PC-3 (cell line): ENCODE data around the gene C14orf119. TPM values are rescaled to one million over a fixed set of nuclear protein-coding genes. Genes with fewer than 3 reads are reported as not detected.

ENCODE experiments used
- ATAC-seq: fragments of 200-7000 bp; cut with Tn5 transposase; 2 replicates; pipeline ENCODE4 v1.9.1; 2020; ENCODE audit warnings: mild to moderate bottlenecking, moderate library complexity
- Bru-seq: library from RNA; stranded (reverse); fragments of 400-500 nt; gene quantifications from one replicate; lab custom pipeline; 2021; lab: Mats Ljungman, UMichigan
- BruChase-seq, 2 experiments: library from RNA; stranded (reverse); fragments of 400-500 nt; gene quantifications; one replicate each; lab custom pipeline; 2021; lab: Mats Ljungman, UMichigan
- BruUV-seq: library from RNA; stranded (reverse); fragments of 400-500 nt; replicated peaks from 2 replicates; lab custom pipeline; 2021; lab: Mats Ljungman, UMichigan
- CTCF ChIA-PET: fragments of 300-600 bp; sonication (Branson Sonifier 250); formaldehyde crosslinking; loops from one replicate; lab custom pipeline; 2022; ENCODE audit warnings: antibody characterized with exemption; lab: Charles Lee
- POLR2A ChIA-PET: fragments of 300-600 bp; sonication (Branson Sonifier 250); formaldehyde crosslinking; loops from one replicate; lab custom pipeline; 2022; ENCODE audit warnings: antibody characterized with exemption; ENCODE audit not compliant: unreplicated experiment; lab: Charles Lee
- DNase-seq: peaks from one replicate; pipeline ENCODE4 v3.0.0-alpha.2; 2015
- H2AFZ ChIP-seq: fragments of 300-600 bp; sonication (generic); 2 replicates; pipeline ENCODE4 v1.6.0; 2016; ENCODE audit warnings: antibody characterized with exemption, low read length
- H3F3A ChIP-seq: fragments of 300-600 bp; sonication (generic); one replicate; pipeline ENCODE4 v1.6.0; 2017; ENCODE audit warnings: antibody characterized with exemption, low read length, control low read depth, mild to moderate bottlenecking; ENCODE audit not compliant: unreplicated experiment
- H3K27ac ChIP-seq: fragments of 300-600 bp; sonication (generic); 2 replicates; pipeline ENCODE4 v1.5.1; 2016; ENCODE audit warnings: mild to moderate bottlenecking, low read length
- H3K27me3 ChIP-seq: fragments of 300-600 bp; sonication (generic); 2 replicates; pipeline ENCODE4 v1.6.1; 2016; ENCODE audit warnings: low read length, mixed read lengths
- H3K36me3 ChIP-seq: fragments of 300-600 bp; sonication (generic); 2 replicates; pipeline ENCODE4 v1.6.1; 2016; ENCODE audit warnings: low read depth, mixed run types, low read length, mixed read lengths
- H3K4me1 ChIP-seq: fragments of 300-600 bp; sonication (generic); 2 replicates; pipeline ENCODE4 v1.5.1; 2016; ENCODE audit warnings: low read length; ENCODE audit not compliant: insufficient read depth
- H3K4me2 ChIP-seq: fragments of 300-600 bp; sonication (generic); 2 replicates; pipeline ENCODE4 v1.6.0; 2016; ENCODE audit warnings: low read length
- H3K4me3 ChIP-seq: fragments of 300-600 bp; sonication (generic); 2 replicates; pipeline ENCODE4 v1.5.1; 2016; ENCODE audit warnings: mild to moderate bottlenecking, low read length, mixed read lengths
- H3K79me2 ChIP-seq: fragments of 300-600 bp; sonication (generic); 2 replicates; pipeline ENCODE4 v1.6.1; 2017; ENCODE audit warnings: low read length, mixed read lengths
- H3K9ac ChIP-seq: fragments of 300-600 bp; sonication (generic); 2 replicates; pipeline ENCODE4 v1.6.0; 2016; ENCODE audit warnings: mild to moderate bottlenecking, low read length
- H3K9me2 ChIP-seq: fragments of 300-600 bp; sonication (generic); replicated peaks from 2 replicates; pipeline ENCODE4 v1.6.1; 2016; ENCODE audit warnings: mixed run types, low read length, mixed read lengths
- H3K9me3 ChIP-seq: fragments of 300-600 bp; sonication (generic); 2 replicates; pipeline ENCODE4 v1.6.1; 2016; ENCODE audit warnings: low read length, mixed read lengths
- H4K20me1 ChIP-seq: fragments of 300-600 bp; sonication (generic); 2 replicates; pipeline ENCODE4 v1.6.1; 2016; ENCODE audit warnings: low read length, mixed read lengths
- CTCF ChIP-seq: fragments of 300-600 bp; sonication (generic); conservative IDR thresholded peaks from 2 replicates; pipeline ENCODE4 v1.5.1; 2017; ENCODE audit warnings: antibody characterized with exemption, low read depth, mild to moderate bottlenecking, low read length
- EZH2 ChIP-seq: fragments of 300-600 bp; sonication (generic); IDR thresholded peaks from one replicate; pipeline ENCODE4 v1.6.1; 2017; ENCODE audit warnings: antibody characterized with exemption, mild to moderate bottlenecking, low read length; ENCODE audit not compliant: unreplicated experiment
- EZH2phosphoT487 ChIP-seq: fragments of 300-600 bp; sonication (generic); IDR thresholded peaks from 2 replicates; pipeline ENCODE4 v1.6.1; 2018; ENCODE audit warnings: mild to moderate bottlenecking, antibody characterized with exemption, low read length, borderline replicate concordance
- intact Hi-C: fragments of 100-400 bp; cut with micrococcal nuclease; formaldehyde crosslinking; loops from 2 replicates; pipeline ENCODE4 v1.9.0; 2023
- long read RNA-seq: library from polyadenylated mRNA; unstranded; transcript quantifications from one replicate; pipeline ENCODE4 v2.0.0, GENCODE V29; 2021; ENCODE audit not compliant: unreplicated experiment
- total RNA-seq: library from RNA; depleted of rRNA; stranded (reverse); fragments of >200 nt; gene quantifications from 2 replicates; pipeline ENCODE4 v1.2.3, GENCODE V29; 2014; rRNA removed

Gene C14orf119
- total RNA-seq: 26.7 and 49.6 TPM in 2 replicates
- percentile 79 among the genes with signal in this experiment for Bru-seq, nascent RNA
- percentile 91 among the genes with signal in this experiment for BruChase-seq, experiment 1, labeled RNA remaining after a 6-hour chase
- percentile 88 among the genes with signal in this experiment for BruChase-seq, experiment 2, labeled RNA remaining after a 2-hour chase
- long read RNA-seq, transcript C14orf119-201 (2 exons, 3,660 nt): major isoform, 104 of 151 reads
- long read RNA-seq, partial matches to known transcripts: 0 of 151 reads
- long read RNA-seq, other reads (novel, unspliced or antisense): 46 of 151 reads

- Histone ChIP-seq H3K27me3 (no peaks in the 10 kb centered on the region), H3K27ac (peak within 1 kb of the TSS; percentile 84), H3K9me3 (no peaks in the 10 kb centered on the region), H3K79me2 (peaks cover 75% of the 10 kb centered on the region), H3K4me1 (peaks cover 21% of the 10 kb centered on the region), H3K4me3 (peak within 1 kb of the TSS; percentile 95), H3K4me2 (peak within 1 kb of the TSS; percentile 96), H3K9me2 (no peaks in the 10 kb centered on the region), H3K9ac (peak within 1 kb of the TSS; percentile 96), H3K36me3 (peaks cover 32% of the 10 kb centered on the region), H2AFZ (peak within 1 kb of the TSS; percentile 91), H3F3A (no peaks in the 10 kb centered on the region), H4K20me1 (peaks cover 29% of the 10 kb centered on the region)
- TSS peak; percentile 83 for BruUV-seq
- intact Hi-C loops: loop anchor here (2.0 kb wide), 1 partner anchor 27 kb away; no protein-coding TSS in a partner anchor
- TF ChIP-seq EZH2phosphoT487: no peak
- TF ChIP-seq CTCF: no peak
- TF ChIP-seq EZH2: no peak
- DNase-seq (peak; percentile 99), ATAC-seq (peak; percentile 88)
- CTCF ChIA-PET: interaction anchor here (0.5 to 2.5 kb wide), 10 partner anchors 24 to 205 kb away, joined by 3 to 45 read pairs (median 6); no protein-coding TSS in a partner anchor
- POLR2A ChIA-PET: interaction anchor here (0.5 to 1.8 kb wide), 19 partner anchors 14 to 1139 kb away, joined by 3 to 12 read pairs (median 4); partner anchors contain the start of genes DCAF11, NRL, OXA1L and PCK2
Observed at GRCh38 chr14:23095196-23096108, at the start of gene C14orf119. Gene C14orf119 (plus strand): TSS chr14:23095505. CDS start chr14:23097659, 2,154 bp downstream.

- H3K4me2 ChIP-seq: no peak overlapping the region
Observed at GRCh38 chr14:23047034-23047634, 48.2 kb upstream of the C14orf119 start.

More at GRCh38 chr14:23047034-23047634, 48.2 kb upstream of the C14orf119 start:
- ATAC-seq: peak; percentile 68
- H2AFZ ChIP-seq: no peak overlapping the region
- DNase-seq: peak; percentile 27
- no TSS peak for BruUV-seq
- intact Hi-C loops: no loop called here
- TF ChIP-seq EZH2 (no peak), EZH2phosphoT487 (no peak), CTCF (no peak)
- no peaks in the 10 kb centered on the region for H3K27me3 ChIP-seq
- CTCF ChIA-PET: no interaction called here
- H3K79me2 ChIP-seq: no peaks in the 10 kb centered on the region
- no peaks in the 10 kb centered on the region for H4K20me1 ChIP-seq
- H3K4me1 ChIP-seq: peaks cover 11% of the 10 kb centered on the region
- H3K36me3 ChIP-seq: no peaks in the 10 kb centered on the region
- H3K27ac ChIP-seq: no peak overlapping the region
- H3K9me2 ChIP-seq: no peaks in the 10 kb centered on the region
- H3F3A ChIP-seq: no peaks in the 10 kb centered on the region
- no peak overlapping the region for H3K9ac ChIP-seq
- H3K4me3 ChIP-seq: no peak overlapping the region
- H3K9me3 ChIP-seq: no peaks in the 10 kb centered on the region
- POLR2A ChIA-PET: interaction anchor here (0.7 kb wide), 1 partner anchor 48 kb away, joined by 3 read pairs; the partner anchor contains the start of gene ACIN1
